Endodermal cell (in vitro differentiated cells): ENCODE results near the gene ANKDD1A. TPM values are rescaled to one million over a fixed set of nuclear protein-coding genes. Genes with fewer than 3 reads are reported as not detected.

Source experiments
- DNase-seq: peaks from one replicate; pipeline ENCODE4 v3.0.0-alpha.2; 2017
- H3K27ac ChIP-seq: 2 replicates; pipeline ENCODE4 v1.5.1; 2013; ENCODE audit warnings: mild to moderate bottlenecking, low read depth, low read length, moderate library complexity
- H3K27me3 ChIP-seq: 2 replicates; pipeline ENCODE4 v1.6.1; 2013; ENCODE audit warnings: mild to moderate bottlenecking, low read length, moderate library complexity; ENCODE audit not compliant: insufficient read depth, control insufficient read depth, poor library complexity, severe bottlenecking
- H3K36me3 ChIP-seq: 2 replicates; pipeline ENCODE4 v1.7.0; 2013; ENCODE audit warnings: mild to moderate bottlenecking, low read length, moderate library complexity; ENCODE audit not compliant: control insufficient read depth, insufficient read depth
- H3K4me1 ChIP-seq: one replicate; pipeline ENCODE4 v1.7.0; 2013; ENCODE audit warnings: low read length; ENCODE audit not compliant: control insufficient read depth, insufficient read depth
- H3K4me3 ChIP-seq: 2 replicates; pipeline ENCODE4 v1.5.1; 2013; ENCODE audit warnings: mild to moderate bottlenecking, low read length, moderate library complexity
- H3K9ac ChIP-seq: 2 replicates; pipeline ENCODE4 v1.6.1; 2013; ENCODE audit warnings: mild to moderate bottlenecking, low read length, moderate library complexity; ENCODE audit not compliant: poor library complexity, severe bottlenecking; ENCODE audit errors: extremely low read depth
- H3K9me3 ChIP-seq: 2 replicates; pipeline ENCODE4 v1.6.1; 2013; ENCODE audit warnings: mild to moderate bottlenecking, low read length, moderate library complexity; ENCODE audit not compliant: control insufficient read depth
- H3K27ac Mint-ChIP-seq: 2 replicates; pipeline ENCODE4 v1.8.0; 2020; ENCODE audit warnings: mixed read lengths
- H3K27me3 Mint-ChIP-seq: 2 replicates; pipeline ENCODE4 v1.8.0; 2021; ENCODE audit warnings: mild to moderate bottlenecking, mixed read lengths; ENCODE audit not compliant: insufficient read depth
- H3K36me3 Mint-ChIP-seq: 2 replicates; pipeline ENCODE4 v1.8.0; 2020; ENCODE audit warnings: low read depth, mixed read lengths
- H3K4me1 Mint-ChIP-seq: 2 replicates; pipeline ENCODE4 v1.8.0; 2020; ENCODE audit warnings: mixed read lengths
- H3K4me3 Mint-ChIP-seq: 2 replicates; pipeline ENCODE4 v1.8.0; 2020; ENCODE audit warnings: mild to moderate bottlenecking, moderate library complexity, mixed read lengths
- H3K9me3 Mint-ChIP-seq: 2 replicates; pipeline ENCODE4 v1.8.0; 2020; ENCODE audit warnings: mild to moderate bottlenecking, mixed read lengths
- WGBS, 2 experiments: methylation state at CpG; one replicate each; pipeline versions ENCODE4 v1.1.5 to v1.1.7; 2013; ENCODE audit warnings: missing lambda C conversion rate in 2 of 2, mixed read lengths in 1 of 2; ENCODE audit not compliant: insufficient coverage in 1 of 2, insufficient read length in 1 of 2; 5-methylcytosine and 5-hydroxymethylcytosine counted together
- total RNA-seq, 2 donors: library from RNA; stranded (reverse); fragmentation: NEBNext Ultra II Directional in 1 of 2; extraction: Animal tissue kit (Norgen Biotek cat#: 25700) in 1 of 2; gene quantifications; 2 replicates in 1 of 2; 3 replicates in 1 of 2; pipeline ENCODE4 v1.2.1, GENCODE V29; 2021
- TF ChIP-seq, protein P1 (sequence below): fragments of 200-600 bp; sonication (generic); conservative IDR thresholded peaks from 2 replicates; pipeline ENCODE4 v1.5.0; 2021; ENCODE audit warnings: antibody characterized with exemption, mild to moderate bottlenecking

ANKDD1A gene
- total RNA-seq, 2 donors from 2014 or later = 22.5 to 30.0 TPM

DNA sequence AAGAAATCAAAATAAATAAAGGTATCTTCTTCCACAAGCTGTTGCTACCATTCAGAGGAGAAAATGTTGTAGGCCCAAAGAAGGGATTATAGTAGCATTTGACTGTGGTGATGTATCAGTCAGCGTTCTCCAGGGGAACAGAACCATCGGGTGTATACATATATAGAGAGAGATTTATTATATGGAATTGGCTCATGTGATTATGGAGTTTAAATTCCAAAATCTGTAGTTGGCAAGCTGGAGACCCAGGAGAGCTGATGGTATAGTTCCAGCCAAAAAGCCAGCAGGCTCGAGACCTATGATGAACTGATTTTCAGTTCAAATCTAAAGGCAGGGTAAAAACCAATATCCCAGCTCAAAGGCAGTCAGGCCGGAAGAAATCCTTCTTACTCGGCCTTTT is 85.4 kb downstream of the ANKDD1A start:
- H3K27me3 Mint-ChIP-seq = peaks cover 1% of the 10 kb centered on the region
- 91% methylated on average over 3 to 5 of the region's 5 CpGs for WGBS, 2 experiments
- H3K27ac ChIP-seq = no peak overlapping the region

DNA sequence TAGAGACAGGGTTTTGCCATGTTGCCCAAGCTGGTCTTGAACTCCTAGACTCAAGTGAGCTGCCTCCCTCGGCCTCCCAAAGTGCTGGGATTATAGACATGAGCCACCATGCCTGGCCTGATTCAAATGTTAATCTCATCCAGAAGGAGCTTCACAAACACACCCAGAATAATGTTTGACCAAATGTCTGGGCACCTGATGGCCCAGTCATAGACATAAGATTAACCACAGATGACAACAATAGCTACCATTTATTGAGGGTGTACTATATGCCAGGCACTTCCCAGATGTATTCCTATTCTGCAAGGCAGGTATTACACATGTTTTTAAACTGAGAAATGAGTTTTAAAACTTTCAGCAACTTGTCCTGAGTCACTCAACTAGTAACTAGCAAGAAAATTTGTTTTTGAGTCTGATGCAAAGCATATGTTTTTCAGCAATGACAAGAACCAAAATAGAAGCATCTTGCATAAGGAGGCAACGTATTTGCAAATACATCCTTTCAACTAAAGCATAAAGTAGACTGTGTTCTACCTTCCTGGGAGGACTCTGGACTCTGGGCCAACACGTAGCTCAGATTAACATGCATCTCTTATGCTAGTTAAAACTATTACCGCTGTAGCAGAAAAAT is 86.2 kb downstream of the ANKDD1A start:
- no peaks in the 10 kb centered on the region for H3K4me1 ChIP-seq
- no peak overlapping the region for H3K4me3 ChIP-seq
- TF ChIP-seq, protein P1, sequence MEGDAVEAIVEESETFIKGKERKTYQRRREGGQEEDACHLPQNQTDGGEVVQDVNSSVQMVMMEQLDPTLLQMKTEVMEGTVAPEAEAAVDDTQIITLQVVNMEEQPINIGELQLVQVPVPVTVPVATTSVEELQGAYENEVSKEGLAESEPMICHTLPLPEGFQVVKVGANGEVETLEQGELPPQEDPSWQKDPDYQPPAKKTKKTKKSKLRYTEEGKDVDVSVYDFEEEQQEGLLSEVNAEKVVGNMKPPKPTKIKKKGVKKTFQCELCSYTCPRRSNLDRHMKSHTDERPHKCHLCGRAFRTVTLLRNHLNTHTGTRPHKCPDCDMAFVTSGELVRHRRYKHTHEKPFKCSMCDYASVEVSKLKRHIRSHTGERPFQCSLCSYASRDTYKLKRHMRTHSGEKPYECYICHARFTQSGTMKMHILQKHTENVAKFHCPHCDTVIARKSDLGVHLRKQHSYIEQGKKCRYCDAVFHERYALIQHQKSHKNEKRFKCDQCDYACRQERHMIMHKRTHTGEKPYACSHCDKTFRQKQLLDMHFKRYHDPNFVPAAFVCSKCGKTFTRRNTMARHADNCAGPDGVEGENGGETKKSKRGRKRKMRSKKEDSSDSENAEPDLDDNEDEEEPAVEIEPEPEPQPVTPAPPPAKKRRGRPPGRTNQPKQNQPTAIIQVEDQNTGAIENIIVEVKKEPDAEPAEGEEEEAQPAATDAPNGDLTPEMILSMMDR = no peak
- H3K9me3 ChIP-seq = no peaks in the 10 kb centered on the region
- H3K4me1 Mint-ChIP-seq = no peaks in the 10 kb centered on the region
- H3K36me3 Mint-ChIP-seq = peaks cover 4% of the 10 kb centered on the region
- no peaks in the 10 kb centered on the region for H3K9me3 Mint-ChIP-seq
- no peak overlapping the region for H3K4me3 Mint-ChIP-seq
- H3K9ac ChIP-seq = no peak overlapping the region
- no peak overlapping the region for H3K27ac ChIP-seq
- peaks cover under 1% of the 10 kb centered on the region for H3K27me3 Mint-ChIP-seq
- no peaks in the 10 kb centered on the region for H3K27me3 ChIP-seq
- no peak for DNase-seq
- WGBS, 2 experiments = 94 to 95% methylated on average over 4 of the region's 4 CpGs
- H3K36me3 ChIP-seq = peaks cover 3% of the 10 kb centered on the region
- H3K27ac Mint-ChIP-seq = no peak overlapping the region

More for the DNA sequence above, 85.4 kb downstream of the ANKDD1A start:
- Histone ChIP-seq H3K9me3 (no peaks in the 10 kb centered on the region), H3K9ac (no peak overlapping the region), H3K4me1 (no peaks in the 10 kb centered on the region), H3K27me3 (no peaks in the 10 kb centered on the region), H3K36me3 (no peaks in the 10 kb centered on the region), H3K4me3 (no peak overlapping the region)
- H3K27ac Mint-ChIP-seq = no peak overlapping the region
- TF ChIP-seq, protein P1 = no peak
- DNase-seq = no peak
- no peak overlapping the region for H3K4me3 Mint-ChIP-seq
- H3K36me3 Mint-ChIP-seq = no peaks in the 10 kb centered on the region
- H3K9me3 Mint-ChIP-seq = no peaks in the 10 kb centered on the region
- no peaks in the 10 kb centered on the region for H3K4me1 Mint-ChIP-seq

DNA sequence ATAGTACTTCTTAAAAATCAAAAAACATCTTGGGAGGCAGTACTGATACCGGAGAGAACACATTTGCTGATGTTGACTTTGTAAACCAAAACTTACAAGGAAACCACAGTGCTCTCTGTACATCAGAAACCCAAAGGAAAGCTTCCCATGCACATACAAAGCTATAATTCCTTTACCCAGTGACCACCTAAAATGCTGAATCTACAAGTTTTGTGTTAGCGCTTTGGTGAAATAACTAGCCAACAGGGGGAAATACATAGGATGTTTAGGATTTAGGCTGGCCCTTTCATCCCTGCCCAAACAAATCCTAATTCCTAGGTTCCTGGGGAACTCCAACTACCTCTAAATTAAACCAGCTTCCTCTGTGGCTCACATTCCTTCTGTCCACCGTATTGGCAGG is 93.3 kb downstream of the ANKDD1A start:
- WGBS, 2 experiments = 92 to 100% methylated on average over 2 to 3 of the region's 3 CpGs
- Mint-ChIP-seq H3K27ac (no peak overlapping the region), H3K9me3 (no peaks in the 10 kb centered on the region), H3K36me3 (peaks cover 40% of the 10 kb centered on the region), H3K4me1 (no peaks in the 10 kb centered on the region), H3K27me3 (no peaks in the 10 kb centered on the region), H3K4me3 (no peak overlapping the region)
- Histone ChIP-seq H3K9me3 (peaks cover 9% of the 10 kb centered on the region), H3K9ac (no peak overlapping the region), H3K27ac (no peak overlapping the region), H3K27me3 (no peaks in the 10 kb centered on the region), H3K4me3 (no peak overlapping the region), H3K36me3 (peaks cover 23% of the 10 kb centered on the region), H3K4me1 (no peaks in the 10 kb centered on the region)
- TF ChIP-seq, protein P1 = no peak
- DNase-seq = no peak
